Right ventricle myocardium inferior (tissue), 1 donor: Measurements from ENCODE around the gene RHBDF2. TPM values are rescaled to one million over a fixed set of nuclear protein-coding genes. Genes with fewer than 3 reads are reported as not detected.
A peak's percentile ranks its signal among the peaks of the same experiment; 100 is the strongest.

ENCODE experiments used
- ATAC-seq: fragments of 200-7000 bp; cut with Tn5 transposase; one replicate; pipeline ENCODE4 v1.9.1; 2020; ENCODE audit warnings: mild to moderate bottlenecking, moderate library complexity
- DNase-seq: peaks from one replicate; pipeline ENCODE4 v3.0.0; 2021; ENCODE audit errors: missing footprints
- intact Hi-C: fragments of 100-400 bp; cut with DNase I; formaldehyde crosslinking; loops from one replicate; pipeline ENCODE4 v1.11.0; 2022
- long read RNA-seq: library from polyadenylated mRNA; unstranded; transcript quantifications from one replicate; pipeline ENCODE4 v2.0.0, GENCODE V29; 2021
- total RNA-seq: library from RNA; stranded (reverse); fragmentation: NEBNext Ultra II Directional; extraction: Animal tissue kit (Norgen Biotek cat#: 25700); gene quantifications from one replicate; pipeline ENCODE4 v1.2.1, GENCODE V29; 2021
- donor health status: DM: no; HTN: yes; CAD: no; lungs with severe emphysema.

RHBDF2 gene
- total RNA-seq: 17.9 TPM
- long read RNA-seq, partial matches to known transcripts: 3 of 12 reads
- long read RNA-seq, other reads (novel, unspliced or antisense): 9 of 12 reads

DNA sequence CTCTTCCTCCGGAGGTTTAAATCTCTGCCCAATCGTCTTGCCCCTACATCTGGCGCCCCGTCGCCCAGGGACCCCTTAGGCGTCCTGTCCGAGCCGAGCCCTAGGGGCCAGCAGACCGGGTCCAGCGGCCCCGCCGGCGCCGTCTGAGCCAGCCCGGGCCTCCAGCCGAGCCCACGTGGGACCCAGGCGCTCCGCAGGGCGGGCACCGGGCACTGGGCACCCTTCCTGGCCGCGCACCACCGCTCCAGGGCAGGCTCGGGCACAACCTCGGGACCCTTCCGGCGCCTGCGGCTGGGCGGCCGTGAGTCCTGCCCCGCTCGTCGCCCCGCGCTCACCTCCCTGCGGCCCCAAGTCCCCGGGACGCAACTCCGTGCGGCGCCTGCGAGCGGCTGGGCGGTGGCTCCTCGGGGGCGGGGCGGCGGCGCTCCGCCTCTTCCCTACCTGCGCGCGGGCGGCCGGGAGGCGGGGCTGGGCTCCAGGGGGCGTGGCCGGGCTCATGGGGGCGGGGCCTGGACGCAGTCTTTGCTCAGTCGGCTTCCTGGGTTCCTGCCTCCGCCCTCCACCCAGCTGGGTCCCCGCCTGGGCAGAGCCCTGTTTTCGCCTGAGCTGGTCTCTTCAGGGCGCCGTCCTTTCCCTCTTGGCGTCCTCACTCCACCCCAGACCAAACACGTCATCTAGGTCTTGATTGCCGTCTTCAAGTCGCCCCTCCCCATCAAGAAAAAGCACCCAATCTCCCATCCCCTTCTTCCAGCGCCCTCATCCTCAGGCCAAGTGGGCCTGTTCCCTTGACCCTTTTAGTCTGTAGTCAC is at the start of gene RHBDF2:
RHBDF2 (minus strand) TSS at position 406 of the 809 bp plus-strand sequence. CDS start 19,899 bp downstream, outside the sequence.
- ATAC-seq (peak; percentile 88), DNase-seq (peak; percentile 97)
- intact Hi-C loops: loop anchor here (5.0 kb wide), 1 partner anchor 94 kb away; no protein-coding TSS in a partner anchor

DNA sequence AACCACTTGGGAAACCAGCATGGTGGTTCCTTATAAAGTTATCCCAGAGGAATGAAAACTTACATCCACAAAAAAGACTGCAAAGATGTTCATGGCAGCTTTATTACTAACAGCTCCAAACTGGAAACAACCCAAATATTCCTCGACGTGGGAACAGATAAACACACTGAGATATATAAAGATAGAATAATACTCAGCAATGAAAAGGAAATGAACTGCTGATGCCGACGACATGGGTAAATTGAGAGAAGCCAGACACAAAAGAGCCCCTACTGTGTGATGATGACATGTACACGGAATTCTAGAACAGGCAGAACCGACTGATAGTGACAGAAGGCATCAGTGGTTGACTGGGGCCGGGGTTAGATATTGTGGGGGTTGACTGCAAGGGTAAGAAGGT is 48.3 kb upstream of the RHBDF2 start:
- no peak for DNase-seq
- no peak for ATAC-seq
- intact Hi-C loops: no loop called here

DNA sequence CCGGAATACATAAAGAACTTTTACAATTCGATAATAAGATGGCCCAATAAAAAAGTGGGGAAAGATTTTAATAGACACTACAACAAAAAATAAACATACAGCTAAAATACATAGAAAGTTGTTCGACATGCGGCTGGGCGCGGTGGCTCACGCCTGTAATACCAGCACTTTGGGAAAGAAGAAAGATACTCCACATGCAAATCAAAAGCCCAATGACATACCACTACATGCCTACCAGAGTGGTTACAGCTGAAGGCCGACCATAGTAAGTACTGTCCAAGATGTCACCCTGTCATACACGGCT is 47.9 kb upstream of the RHBDF2 start:
- DNase-seq: no peak
- intact Hi-C loops: no loop called here
- no peak for ATAC-seq

DNA sequence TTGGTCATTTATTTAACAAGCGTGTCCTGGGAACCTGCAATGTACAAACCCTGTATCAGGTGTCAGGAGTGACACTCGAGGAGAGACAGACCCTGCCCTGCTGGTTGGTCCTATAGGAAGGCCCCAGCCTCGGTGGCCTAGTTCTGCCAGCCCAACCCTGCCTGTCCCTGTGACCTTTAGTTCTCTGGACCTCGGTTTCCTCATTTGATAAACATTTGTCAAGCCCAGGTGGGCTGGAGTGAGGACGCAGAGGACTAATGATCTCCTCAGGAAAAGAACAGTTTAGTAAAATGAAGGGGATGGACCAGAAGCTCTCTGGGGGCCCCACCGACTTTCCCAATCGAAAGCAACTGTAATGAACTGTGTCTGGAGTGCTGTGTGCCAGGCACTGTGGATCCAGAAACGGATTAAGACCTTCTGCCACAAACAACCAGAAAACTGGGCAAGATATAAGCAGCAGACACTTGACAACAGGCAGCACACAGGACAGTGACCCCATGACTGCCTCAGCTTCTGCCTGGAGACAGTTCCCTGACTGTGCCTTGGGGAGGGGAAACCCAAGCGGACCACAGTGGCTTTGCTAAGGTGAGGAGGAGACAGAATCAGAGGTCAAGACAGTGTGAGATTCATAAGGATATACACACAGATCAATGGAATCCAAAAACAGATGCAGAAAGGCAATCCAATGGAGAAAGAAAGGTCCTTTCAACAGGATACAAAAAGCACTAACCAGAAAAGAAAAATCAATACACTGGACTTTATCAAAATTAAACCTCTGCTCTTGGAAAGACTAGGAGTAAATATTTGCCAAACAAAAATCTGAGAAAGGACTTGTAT is 47.4 kb upstream of the RHBDF2 start:
- intact Hi-C loops: no loop called here
- DNase-seq (no peak), ATAC-seq (no peak)

DNA sequence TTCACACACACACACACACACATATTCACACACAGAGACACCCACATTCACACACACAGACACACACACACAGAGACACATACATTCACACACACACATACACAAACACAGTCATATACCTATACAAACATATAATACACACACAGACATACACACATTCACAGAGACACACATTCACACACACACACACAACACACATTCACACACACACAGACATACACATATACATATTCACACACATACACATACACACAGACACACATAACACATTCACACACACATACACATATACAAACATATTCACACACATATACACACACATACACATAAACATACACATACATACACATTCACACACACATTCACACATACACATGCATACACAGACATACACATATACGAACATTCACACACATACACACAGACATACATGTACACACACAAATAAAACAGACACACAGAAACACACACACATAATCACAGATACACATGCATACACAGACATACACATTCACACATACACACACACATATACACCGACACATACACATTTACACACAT is 46.5 kb upstream of the RHBDF2 start:
- DNase-seq: no peak
- intact Hi-C loops: loop anchor here (1.0 kb wide), 1 partner anchor 24 kb away; no protein-coding TSS in a partner anchor
- no peak for ATAC-seq

DNA sequence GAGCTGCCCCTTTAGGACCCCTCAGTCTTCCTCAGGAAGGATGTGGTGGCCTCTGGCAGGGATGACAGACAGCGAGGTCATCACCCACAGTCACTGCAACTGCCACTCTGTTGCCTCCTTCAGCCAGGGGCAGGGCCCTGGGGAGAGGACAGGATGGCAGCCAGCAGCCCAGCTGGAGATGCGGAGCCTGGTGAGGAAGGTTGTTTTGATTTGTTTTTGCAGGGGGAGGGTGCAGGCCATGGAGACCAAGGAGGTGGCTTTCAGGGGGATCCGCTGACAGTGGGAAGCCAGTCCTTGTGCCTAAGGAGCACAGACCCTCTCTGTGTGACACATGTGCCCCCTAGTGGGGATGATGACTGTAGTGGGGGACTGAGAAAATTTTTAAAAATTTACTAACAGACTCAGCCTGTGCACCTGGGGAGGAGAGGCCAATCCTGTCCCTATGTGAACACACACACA is 46.0 kb upstream of the RHBDF2 start:
- intact Hi-C loops: loop anchor here (1.0 kb wide), 1 partner anchor 24 kb away; no protein-coding TSS in a partner anchor
- DNase-seq (no peak), ATAC-seq (peak; percentile 58)

DNA sequence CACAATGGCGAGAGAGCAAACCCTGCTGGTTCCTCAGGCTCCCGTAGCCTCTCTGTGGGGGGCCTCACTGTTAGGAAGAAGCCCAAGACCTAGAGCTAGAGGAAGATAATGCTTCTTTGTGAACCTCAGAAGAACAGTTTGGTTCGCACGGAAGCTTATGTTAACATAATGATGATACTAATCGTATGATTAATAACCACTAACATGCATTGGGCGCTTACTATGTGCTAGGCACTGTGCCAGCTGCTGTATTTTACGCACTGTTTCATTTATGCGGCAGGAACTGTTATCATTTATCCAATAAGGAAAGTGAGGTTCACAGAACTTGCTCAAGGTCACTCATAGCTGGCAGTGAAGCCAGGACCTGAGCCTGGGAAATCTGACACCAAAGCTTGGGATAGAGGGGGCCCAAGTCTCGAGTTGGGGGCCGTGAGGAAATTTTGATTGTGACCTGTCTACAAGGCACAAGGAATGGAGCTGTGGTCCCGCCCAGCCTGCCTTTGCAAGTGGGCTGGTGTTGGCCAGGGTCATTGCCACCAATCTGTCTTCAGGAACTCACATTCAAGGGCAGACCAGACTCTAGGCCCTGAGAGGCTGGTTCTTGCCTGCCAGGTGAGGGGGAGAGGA is 45.4 kb upstream of the RHBDF2 start:
- ATAC-seq (no peak), DNase-seq (no peak)
- intact Hi-C loops: loop anchor here (1.0 kb wide), 1 partner anchor 23 kb away; no protein-coding TSS in a partner anchor

DNA sequence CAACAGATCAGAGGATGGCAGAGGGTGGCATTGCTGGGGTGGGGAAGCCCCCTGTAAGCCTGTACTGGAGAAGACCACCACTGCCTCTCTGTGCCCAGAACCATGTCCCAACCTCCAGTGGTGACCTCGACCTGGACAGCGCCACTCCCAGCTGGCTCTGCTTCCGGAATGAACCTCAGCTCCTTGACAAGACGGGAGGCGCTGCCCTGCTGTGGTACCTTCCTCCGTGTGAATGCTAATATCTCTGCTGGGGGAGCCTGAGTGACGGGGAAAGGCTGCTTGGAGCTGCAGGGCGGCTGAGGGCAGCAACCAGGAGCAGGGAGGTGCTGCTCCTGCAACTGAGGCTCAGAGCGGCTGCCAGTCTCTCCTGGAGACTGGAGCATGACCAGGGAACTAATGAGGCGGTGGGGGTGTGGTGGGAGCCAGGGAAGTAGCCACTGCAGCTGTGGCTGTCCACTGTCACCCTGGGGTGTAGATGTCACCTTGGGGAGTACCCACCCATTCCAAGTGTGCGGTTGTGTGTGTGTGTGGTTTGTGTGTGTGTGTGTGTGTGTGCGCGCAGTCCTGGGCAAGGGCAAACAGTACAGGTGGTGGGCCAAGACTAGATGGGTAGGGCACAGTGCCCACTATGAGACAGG is 44.8 kb upstream of the RHBDF2 start:
- intact Hi-C loops: no loop called here
- DNase-seq (no peak), ATAC-seq (no peak)

DNA sequence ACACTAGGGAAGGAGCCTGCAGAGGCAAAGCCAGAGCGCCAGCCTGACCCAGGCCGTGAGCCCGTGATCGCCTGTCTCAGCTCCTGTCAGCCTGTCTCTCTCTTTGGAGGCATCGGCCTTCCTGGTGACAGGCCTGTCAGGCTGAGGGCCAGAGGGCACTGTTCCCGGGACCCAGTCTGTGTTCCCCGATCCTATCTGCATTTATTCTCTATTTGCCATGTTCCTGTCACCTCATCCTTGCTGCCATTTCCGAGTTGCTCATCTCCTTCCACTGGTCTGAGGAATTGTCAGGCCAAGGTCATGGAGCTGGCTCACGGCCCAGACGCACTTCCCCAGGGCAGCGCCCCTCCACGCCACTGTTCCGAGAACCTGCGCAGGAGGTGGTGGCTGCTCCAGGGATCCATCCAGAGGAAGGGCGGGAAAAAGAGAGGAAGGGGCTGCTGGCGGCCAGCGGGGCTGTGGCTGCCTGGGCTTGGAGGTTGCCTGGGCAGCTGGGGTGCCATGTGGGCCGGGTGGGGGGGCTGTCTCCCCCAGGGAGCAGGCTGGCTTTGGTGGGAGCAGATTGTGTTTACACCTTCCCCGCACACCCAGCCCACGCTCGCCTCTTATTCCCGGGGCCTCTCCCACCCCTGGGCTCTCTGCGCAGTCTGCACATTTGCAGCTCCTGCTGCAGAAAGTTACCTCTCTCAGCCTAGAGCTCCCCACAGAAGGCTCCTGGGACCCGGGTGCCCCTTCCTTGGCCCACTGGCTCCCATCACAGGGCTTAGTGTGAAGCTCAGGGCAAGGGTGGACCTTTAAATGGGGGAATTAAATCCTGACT is 43.5 kb upstream of the RHBDF2 start:
- intact Hi-C loops: no loop called here
- peak; percentile 63 for ATAC-seq

DNA sequence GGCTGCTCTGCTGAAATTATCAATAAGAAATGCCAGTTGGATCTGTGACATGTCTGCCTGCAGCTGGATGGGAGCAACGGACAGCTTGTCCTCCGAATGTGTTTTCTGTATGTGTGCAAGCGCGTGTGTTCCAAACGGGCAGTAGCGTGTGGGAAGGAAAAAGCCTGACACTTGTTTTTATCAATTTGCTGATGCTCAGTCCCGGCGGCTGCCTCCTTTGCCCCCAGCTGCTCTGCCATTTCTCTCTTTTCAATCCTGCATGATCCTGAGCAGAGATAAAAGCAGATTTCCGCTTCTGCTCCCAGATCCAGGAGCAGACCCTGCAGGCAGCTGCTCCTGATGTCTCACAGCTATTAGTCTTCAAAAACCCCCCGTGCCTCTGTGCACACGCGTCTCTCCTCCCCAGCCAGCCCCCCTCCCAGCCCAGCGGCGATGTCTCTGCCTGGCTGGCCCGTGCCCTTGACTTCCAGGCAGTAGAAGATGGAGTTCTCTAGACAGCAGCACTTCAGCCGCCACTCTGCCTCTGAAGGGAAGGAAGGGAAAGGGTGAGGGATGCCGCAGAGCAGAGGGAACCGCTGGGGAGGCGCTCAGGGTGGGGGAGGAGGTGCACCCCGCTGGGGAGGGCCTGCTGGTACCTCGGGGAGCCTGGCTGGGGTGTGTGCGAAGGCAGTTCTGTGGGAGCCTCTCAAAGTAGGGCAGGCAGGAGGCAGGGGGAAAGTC is 42.8 kb upstream of the RHBDF2 start:
- DNase-seq: no peak
- intact Hi-C loops: no loop called here
- ATAC-seq: peak; percentile 4

More for the DNA sequence above, 43.5 kb upstream of the RHBDF2 start:
- DNase-seq: no peak

DNA sequence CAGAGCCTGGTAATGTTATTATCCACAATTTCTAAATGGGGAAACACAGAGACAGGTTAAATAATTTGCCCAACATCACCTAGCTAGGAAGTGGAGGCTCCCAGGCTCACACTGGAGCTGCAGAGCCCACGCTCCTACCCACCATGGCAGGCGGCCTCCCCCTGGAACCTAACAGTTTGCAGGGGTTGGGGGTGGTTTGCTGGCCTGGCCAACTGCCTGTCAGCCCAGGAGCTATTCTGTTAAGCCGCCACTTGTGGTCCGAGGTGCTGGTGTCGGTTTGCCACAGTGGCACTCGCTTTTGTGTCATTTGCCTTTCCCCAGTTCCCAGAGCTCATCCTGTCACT is 42.2 kb upstream of the RHBDF2 start:
- intact Hi-C loops: no loop called here
- DNase-seq (no peak), ATAC-seq (no peak)

DNA sequence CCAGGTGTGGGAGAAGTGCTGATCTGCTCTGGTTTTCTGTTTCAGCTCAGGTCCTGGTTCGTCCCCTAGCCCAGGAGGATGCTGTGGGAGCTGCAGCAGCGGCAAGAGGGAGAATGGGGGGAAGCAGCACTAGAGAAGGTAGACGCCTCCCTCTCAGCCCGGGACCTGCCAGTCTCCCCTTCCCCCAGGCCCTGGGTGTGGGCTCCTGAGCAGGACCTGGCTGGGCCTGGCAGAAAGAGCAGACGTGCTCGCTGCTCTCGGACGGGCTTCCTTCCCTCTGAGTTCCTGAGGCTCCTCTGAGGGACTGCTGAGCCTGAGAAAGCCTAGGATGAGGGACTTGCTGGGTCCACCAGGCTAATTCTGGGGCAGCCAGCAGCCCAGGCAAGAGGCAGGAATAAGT is 41.8 kb upstream of the RHBDF2 start:
- no peak for ATAC-seq
- no peak for DNase-seq

DNA sequence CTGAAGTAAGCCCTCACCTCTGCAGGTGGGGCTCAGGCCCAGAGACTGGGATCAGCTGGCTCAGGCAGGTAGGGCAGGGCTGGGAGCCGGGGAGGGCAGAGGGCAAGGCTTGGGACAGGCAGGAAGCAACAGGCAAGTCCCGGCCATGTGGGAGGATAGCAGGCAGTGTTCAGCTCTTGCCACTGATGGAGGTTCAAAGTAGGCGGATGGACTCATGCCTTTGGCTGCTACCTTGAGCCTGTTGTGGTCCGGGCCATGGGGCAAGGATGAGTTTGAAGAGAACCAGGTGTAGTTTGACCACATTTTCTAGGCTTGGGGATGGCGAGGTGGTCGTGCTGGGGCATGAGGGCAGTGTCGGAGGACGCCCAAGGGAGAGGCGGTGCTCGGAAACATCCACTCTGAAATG is 41.3 kb upstream of the RHBDF2 start:
- ATAC-seq (no peak), DNase-seq (no peak)
- intact Hi-C loops: no loop called here

More for the DNA sequence above, 41.8 kb upstream of the RHBDF2 start:
- intact Hi-C loops: no loop called here

DNA sequence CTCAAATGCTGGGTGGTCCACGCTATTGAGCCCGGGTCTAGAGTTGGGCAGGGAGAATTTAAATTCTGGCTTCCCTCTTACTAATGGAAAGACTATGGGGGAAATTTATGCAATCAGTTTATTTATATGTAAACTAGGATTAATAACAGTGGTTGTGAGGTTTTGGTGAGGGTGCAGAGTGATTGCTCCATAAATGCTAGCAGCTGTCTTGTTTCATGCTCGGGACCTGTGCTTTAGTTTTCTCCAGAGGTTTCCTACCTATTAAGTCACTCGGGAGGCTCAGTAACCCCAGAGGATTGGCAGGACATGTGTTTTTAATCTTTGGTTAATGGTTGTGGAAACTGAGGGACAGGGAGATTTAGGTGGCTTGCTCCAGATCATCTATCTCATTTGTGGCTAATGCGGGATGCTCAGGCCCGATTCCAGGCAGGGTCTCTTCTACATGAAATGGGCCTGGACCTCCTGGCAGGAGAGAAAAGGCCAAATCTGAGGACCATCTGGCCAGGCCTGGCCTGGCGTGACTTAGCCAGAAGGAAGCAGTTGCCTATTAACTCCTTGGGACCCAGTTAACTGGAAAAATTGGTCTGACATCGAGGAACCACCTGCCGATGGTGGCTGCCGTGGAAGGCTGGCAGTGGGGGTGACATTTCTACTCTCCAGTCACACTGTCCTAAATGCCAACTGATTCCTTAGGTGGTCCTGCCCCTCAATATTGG is 40.7 kb upstream of the RHBDF2 start:
- intact Hi-C loops: no loop called here
- ATAC-seq: no peak
- DNase-seq: no peak

DNA sequence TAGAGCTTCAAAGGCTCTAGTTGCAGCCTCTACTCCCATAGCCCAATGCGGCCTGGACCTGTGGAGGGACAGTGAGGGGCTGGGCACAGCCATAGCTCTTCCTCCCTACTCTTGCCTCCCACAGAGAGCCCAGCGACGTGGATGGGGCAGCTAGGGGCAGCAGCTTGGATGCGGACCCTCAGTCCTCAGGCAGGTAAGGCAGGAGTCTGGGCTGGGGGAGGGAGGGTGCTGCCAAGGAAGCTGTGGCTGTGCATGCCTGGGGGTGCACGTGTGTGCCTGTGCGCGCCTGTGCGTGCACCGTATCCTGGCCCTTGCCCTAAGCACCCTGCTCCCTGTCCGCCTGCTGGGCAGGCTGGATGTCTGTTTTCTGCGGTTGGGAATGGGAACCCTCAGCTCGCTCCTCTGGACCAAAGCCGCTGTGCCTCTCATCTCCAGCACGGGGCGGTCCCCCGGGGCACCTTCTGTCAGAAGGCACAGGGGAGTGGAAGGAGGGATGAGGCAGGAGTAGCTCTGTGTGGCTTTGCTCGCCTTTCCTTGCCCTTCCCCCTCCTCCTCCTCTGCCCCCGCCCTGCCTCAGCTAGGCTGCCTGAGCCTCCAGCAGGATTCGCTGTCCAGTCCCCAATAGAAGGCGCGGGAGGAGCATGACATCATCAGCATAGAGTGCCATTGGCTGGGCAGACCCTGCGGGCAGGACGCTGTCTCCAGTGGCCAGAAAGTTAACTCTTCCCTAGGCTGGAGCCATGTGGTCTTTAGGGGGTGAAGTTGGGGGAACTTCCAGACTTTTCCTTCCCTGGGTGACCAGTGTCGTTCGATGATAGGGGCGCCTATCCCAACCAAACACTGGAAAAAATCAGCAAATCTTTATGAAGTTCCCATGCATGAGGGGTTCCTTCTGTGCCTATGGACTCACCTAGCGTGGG is 39.4 kb upstream of the RHBDF2 start:
- intact Hi-C loops: no loop called here

More for the DNA sequence above, 39.4 kb upstream of the RHBDF2 start:
- DNase-seq (peak; percentile 94), ATAC-seq (peak; percentile 88)
